ENCODE measurements around the gene KIF3A.

The KIF3A gene

DNA sequence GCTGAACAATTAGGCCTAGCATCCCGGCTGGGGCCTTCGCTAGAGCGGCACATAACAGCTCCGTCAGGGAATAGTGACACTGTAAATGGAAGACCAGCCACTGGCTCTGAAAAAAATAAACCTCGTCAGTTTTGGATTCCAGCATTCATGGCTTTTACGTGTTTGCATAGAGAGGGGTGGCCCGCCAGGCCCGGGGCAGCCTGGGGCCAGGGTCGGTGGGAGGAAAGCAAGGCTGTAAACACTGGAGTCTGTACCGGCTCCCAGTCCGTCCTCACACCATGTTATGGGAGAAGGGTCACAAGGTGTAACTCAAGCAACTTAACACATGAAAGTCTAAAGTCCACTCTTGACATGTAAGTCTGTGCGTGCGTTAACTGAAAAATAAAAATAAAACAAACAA lies 21.1 kb upstream of the KIF3A start:
- DNase-seq (ENCODE audit: low read depth) = no peak
- TF ChIP-seq, protein P1, sequence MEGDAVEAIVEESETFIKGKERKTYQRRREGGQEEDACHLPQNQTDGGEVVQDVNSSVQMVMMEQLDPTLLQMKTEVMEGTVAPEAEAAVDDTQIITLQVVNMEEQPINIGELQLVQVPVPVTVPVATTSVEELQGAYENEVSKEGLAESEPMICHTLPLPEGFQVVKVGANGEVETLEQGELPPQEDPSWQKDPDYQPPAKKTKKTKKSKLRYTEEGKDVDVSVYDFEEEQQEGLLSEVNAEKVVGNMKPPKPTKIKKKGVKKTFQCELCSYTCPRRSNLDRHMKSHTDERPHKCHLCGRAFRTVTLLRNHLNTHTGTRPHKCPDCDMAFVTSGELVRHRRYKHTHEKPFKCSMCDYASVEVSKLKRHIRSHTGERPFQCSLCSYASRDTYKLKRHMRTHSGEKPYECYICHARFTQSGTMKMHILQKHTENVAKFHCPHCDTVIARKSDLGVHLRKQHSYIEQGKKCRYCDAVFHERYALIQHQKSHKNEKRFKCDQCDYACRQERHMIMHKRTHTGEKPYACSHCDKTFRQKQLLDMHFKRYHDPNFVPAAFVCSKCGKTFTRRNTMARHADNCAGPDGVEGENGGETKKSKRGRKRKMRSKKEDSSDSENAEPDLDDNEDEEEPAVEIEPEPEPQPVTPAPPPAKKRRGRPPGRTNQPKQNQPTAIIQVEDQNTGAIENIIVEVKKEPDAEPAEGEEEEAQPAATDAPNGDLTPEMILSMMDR (IDR thresholded peaks at IDR 0.05; ENCODE audit: low read depth, low read length, missing control alignments) = no peak
- in situ Hi-C loops (cut with HindIII; ENCODE audit: low sequenced_read_pairs) = no loop called here
- no peak overlapping the region for H3K4me3 ChIP-seq (ENCODE audit: low read depth, low read length)

- TF ChIP-seq, protein P1 (IDR thresholded peaks at IDR 0.05; ENCODE audit: low read depth, low read length, missing control alignments) = no peak
- no peak for DNase-seq (ENCODE audit: low read depth)
- no peak overlapping the region for H3K4me3 ChIP-seq (ENCODE audit: low read depth, low read length)
- in situ Hi-C loops (cut with HindIII; ENCODE audit: low sequenced_read_pairs) = no loop called here
Measured at GRCh38 chr5:132756542-132756941, 19.2 kb upstream of the KIF3A start.

DNA sequence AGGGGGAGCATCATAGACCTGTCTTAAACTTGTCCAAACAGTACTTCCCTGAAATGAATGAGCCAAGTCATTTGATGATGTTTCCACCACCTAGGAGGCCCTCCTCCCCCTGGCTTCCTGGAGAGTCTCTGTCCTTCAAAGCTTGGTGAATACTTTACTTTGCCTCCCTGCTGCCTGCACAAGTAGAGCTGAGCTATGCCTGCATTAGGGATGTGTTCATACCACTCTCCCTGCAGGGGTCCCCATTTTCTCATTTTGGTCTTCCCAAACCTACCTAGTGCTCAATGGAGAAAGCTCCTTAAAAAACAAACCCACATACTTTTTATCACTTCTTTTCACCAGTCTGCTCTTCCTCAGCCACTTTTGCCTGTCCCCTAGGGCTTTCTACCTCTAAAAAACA lies 17.6 kb upstream of the KIF3A start:
- DNase-seq (ENCODE audit: low read depth) = no peak
- in situ Hi-C loops (cut with HindIII; ENCODE audit: low sequenced_read_pairs) = no loop called here
- TF ChIP-seq, protein P1 (IDR thresholded peaks at IDR 0.05; ENCODE audit: low read depth, low read length, missing control alignments) = peak; percentile 42
- H3K4me3 ChIP-seq (ENCODE audit: low read depth, low read length) = no peak overlapping the region

GRCh38 chr5:132754111-132754510 lies 16.8 kb upstream of the KIF3A start:
- no peak for DNase-seq (ENCODE audit: low read depth)
- H3K4me3 ChIP-seq (ENCODE audit: low read depth, low read length) = no peak overlapping the region
- in situ Hi-C loops (cut with HindIII; ENCODE audit: low sequenced_read_pairs) = no loop called here
- TF ChIP-seq, protein P1 (IDR thresholded peaks at IDR 0.05; ENCODE audit: low read depth, low read length, missing control alignments) = no peak

- TF ChIP-seq, protein P1 (IDR thresholded peaks at IDR 0.05; ENCODE audit: low read depth, low read length, missing control alignments) = no peak
- in situ Hi-C loops (cut with HindIII; ENCODE audit: low sequenced_read_pairs) = no loop called here
- H3K4me3 ChIP-seq (ENCODE audit: low read depth, low read length) = no peak overlapping the region
- DNase-seq (ENCODE audit: low read depth) = no peak
Measured at GRCh38 chr5:132753135-132753987, 16.0 kb upstream of the KIF3A start.

GRCh38 chr5:132752581-132753125 lies 15.3 kb upstream of the KIF3A start:
- in situ Hi-C loops (cut with HindIII; ENCODE audit: low sequenced_read_pairs) = no loop called here
- no peak for DNase-seq (ENCODE audit: low read depth)
- TF ChIP-seq, protein P1 (IDR thresholded peaks at IDR 0.05; ENCODE audit: low read depth, low read length, missing control alignments) = no peak
- no peak overlapping the region for H3K4me3 ChIP-seq (ENCODE audit: low read depth, low read length)

All from astrocyte of the cerebellum (primary cell).